Activated T-cell treated with anti-CD3 and anti-CD28 coated beads, Interleukin-2, amount 50 U/mL, for 4 hours (primary cell): ENCODE measurements around the gene DCTN4. TPM values are rescaled to one million over a fixed set of nuclear protein-coding genes. Genes with fewer than 3 reads are reported as not detected.
"Not testable (repeated sequence)": the region's sequence is repeated elsewhere in the genome, so short reads cannot be mapped to it uniquely, and the experiment has no call there.

ENCODE experiments used
- ATAC-seq, 2 donors: fragments of 200-7000 bp; cut with Tn5 transposase; one replicate each; pipeline ENCODE4 v1.10.0; 2021
- DNase-seq: peaks from one replicate; pipeline ENCODE4 v3.0.0-alpha.2; 2020
- H3K27me3 Mint-ChIP-seq: one replicate; pipeline ENCODE4 v1.8.0; 2021; ENCODE audit warnings: low read depth, mixed read lengths
- H3K36me3 Mint-ChIP-seq: one replicate; pipeline ENCODE4 v1.8.0; 2022; ENCODE audit warnings: mixed read lengths; ENCODE audit not compliant: insufficient read depth
- H3K4me1 Mint-ChIP-seq: one replicate; pipeline ENCODE4 v1.8.0; 2021; ENCODE audit warnings: low read depth, mixed read lengths
- H3K4me3 Mint-ChIP-seq: one replicate; pipeline ENCODE4 v1.8.0; 2021; ENCODE audit warnings: mild to moderate bottlenecking, moderate library complexity, mixed read lengths
- H3K9me3 Mint-ChIP-seq: one replicate; pipeline ENCODE4 v1.8.0; 2021; ENCODE audit warnings: mixed read lengths
- total RNA-seq, 3 donors: library from RNA; stranded (reverse); gene quantifications; one replicate each; pipeline ENCODE4 v1.2.1, GENCODE V29; 2021

The DCTN4 gene
- total RNA-seq, 3 donors from 2014 or later, result 35.9 to 42.2 (median 38.6) TPM

DNA sequence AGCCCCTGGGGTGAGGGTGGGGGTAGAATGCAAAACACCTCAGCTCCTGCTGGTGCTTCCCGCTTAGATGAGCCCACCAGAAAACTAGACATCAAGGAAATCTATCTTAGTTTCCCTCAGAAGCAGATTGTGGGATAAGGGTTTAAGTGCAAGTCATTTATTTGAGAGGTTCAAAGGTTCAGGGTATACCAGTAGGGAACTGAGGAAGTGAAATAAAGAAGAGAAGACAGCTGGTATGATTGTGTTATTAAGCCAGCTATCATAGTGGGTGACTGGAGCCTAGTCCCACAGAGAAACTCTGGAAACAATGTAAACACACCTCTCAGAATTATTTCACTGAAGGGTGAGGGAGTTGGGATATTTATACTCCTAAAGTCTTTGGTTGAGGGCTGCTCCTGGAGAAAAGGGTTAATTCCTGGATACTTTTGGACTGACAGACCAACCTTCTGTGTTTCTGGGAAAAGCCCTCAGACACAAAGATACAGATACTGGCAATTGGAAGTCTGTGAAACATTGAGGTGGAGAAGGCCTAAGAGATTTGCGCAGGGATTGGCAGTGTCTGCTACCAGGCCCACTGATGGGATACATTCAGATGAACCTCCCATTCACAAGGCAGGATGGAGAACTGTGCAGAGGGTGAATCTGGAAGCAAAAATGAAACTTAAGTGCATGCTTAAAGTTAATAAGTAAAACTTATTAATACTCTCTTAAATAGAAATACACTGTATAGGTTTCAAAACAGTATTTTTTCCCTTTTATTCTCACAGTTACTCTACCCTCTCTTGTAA lies 6.4 kb upstream of the DCTN4 start:
- DNase-seq (no peak), ATAC-seq (no peak)
- no peaks in the 10 kb centered on the region for H3K36me3 Mint-ChIP-seq
- no peaks in the 10 kb centered on the region for H3K27me3 Mint-ChIP-seq
- no peak overlapping the region for H3K4me3 Mint-ChIP-seq
- no peaks in the 10 kb centered on the region for H3K9me3 Mint-ChIP-seq
- H3K4me1 Mint-ChIP-seq, result no peaks in the 10 kb centered on the region

DNA sequence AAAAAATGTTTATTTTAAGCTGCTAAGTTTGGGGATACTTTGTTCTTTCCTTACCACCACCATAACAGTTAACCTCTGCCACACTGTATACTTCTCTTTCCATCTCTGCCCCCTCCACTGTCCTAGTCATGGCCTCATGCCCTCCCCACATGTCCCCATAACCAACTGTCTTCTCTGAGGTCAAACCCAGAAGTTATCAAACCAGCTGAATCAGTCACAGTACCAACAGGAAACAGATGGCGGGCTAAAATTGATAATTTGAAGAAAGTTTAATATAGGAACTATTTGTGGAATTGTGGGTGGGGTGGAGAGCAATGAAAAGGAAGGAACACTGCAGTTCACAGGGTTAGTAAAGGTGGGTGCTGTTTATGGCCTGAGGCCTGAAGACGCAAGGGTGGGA lies 5.7 kb upstream of the DCTN4 start:
- Mint-ChIP-seq H3K27me3 (no peaks in the 10 kb centered on the region), H3K36me3 (no peaks in the 10 kb centered on the region), H3K4me1 (no peaks in the 10 kb centered on the region), H3K4me3 (no peak overlapping the region), H3K9me3 (no peaks in the 10 kb centered on the region)
- DNase-seq (no peak), ATAC-seq (no peak)

DNA sequence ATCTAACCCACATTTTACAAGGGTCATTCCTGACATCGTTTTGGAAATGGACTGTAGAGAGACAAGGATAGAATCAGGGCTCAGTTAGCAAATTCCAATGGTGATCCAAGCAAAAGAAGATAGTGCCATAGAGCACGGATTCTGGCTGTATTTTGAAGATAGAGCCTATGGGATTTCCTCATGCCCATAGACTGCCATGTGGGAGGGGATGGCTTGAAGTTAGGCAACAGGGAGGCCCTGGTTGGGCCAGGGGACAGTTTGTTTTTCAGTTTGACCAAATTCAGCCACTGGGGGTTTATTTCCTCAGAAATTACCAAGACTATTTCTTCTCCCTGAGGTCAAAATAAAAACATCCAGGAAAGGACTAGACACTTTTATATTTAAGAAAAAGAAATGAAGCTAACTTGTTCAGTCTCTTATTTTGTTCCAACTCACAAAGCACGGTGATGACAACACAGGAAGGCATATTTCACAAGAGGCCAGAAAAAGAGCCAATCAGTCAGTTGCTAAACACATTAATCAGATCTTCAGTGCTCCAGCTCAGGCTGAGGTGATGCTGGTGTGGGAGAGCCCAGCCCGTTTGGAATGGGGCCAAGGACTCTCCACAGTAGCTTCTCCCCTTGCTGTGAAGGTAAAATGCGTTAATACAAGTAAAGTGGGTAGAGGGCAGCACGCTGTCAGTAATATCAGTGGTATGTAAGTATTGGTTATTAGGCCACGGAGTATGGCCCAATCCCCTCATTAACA lies 4.4 kb upstream of the DCTN4 start:
- Mint-ChIP-seq H3K4me3 (no peak overlapping the region), H3K4me1 (peaks cover 6% of the 10 kb centered on the region), H3K27me3 (no peaks in the 10 kb centered on the region), H3K36me3 (no peaks in the 10 kb centered on the region), H3K9me3 (no peaks in the 10 kb centered on the region)
- no peak for ATAC-seq
- no peak for DNase-seq

DNA sequence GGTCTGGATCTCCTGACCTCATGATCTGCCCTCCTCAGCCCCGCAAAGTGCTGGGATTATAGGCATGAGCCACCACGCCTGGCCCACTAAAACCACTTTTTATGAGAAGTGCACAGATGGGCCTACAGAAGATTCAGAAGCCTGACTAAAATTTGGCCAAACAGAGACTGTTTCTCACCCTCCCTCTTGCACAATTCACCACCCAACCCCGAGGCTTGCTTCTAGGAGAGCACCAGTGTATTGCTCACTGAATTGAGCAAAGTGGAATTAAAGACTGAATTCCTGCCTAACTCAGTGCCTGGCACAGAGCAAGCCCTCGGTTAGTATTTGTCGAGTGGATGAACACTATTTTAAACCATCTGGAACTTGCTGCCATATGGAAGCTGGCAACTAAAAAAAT lies 3.4 kb upstream of the DCTN4 start:
- Mint-ChIP-seq H3K4me1 (peaks cover 11% of the 10 kb centered on the region), H3K27me3 (no peaks in the 10 kb centered on the region), H3K4me3 (no peak overlapping the region), H3K9me3 (no peaks in the 10 kb centered on the region), H3K36me3 (peaks cover 1% of the 10 kb centered on the region)
- DNase-seq (no peak), ATAC-seq (no peak)

DNA sequence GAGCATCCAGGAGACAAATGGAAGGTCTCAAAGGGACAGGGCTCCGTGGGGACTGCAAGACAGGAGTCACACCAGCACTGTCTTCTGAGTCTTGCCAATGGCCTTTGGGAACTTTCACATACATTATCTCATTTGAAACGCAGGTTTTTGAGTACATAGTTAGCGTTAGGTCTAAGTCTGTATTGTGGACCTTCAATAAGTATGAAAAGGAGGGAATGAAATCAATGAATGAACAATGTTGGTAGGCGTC lies 442 bp upstream of the DCTN4 start:
- DNase-seq (no peak), ATAC-seq (no peak)
- Mint-ChIP-seq H3K36me3 (peaks cover 18% of the 10 kb centered on the region), H3K9me3 (no peaks in the 10 kb centered on the region), H3K4me1 (peaks cover 30% of the 10 kb centered on the region), H3K27me3 (no peaks in the 10 kb centered on the region), H3K4me3 (no peak overlapping the region)

GRCh38 chr5:150758203-150758530 lies 650 bp downstream of the DCTN4 start:
- Mint-ChIP-seq H3K4me1 (peaks cover 41% of the 10 kb centered on the region), H3K4me3 (no peak overlapping the region), H3K27me3 (no peaks in the 10 kb centered on the region), H3K9me3 (no peaks in the 10 kb centered on the region), H3K36me3 (peaks cover 27% of the 10 kb centered on the region)
- DNase-seq (no peak), ATAC-seq (peak; percentile 5 to 11)

DNA sequence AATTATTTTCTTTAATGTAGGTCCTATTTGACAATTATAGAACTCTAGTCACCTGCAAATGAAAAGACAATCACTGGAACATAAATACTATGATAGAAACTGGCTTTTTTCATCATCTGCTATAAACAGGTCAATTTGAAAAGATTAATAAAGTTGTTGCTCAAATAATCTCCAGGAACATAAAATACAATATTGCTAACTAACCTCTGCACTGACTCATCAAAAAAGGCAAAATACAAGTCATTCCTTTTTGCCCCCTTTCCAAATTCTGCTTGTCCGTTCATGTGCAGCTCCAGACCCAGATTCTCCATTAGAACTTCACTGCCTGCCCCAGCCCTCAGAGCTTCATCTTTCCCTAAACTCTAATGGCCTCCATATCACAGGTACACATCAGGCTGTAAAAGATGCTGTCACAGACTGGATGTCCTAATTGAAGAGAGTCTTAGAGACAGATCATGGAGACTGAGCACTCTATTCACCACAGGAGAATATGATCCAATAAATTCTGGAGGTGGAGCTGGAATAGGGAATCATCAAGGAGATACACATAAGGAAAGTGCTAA lies 1.6 kb downstream of the DCTN4 start:
- Mint-ChIP-seq H3K9me3 (no peaks in the 10 kb centered on the region), H3K4me3 (no peak overlapping the region), H3K4me1 (peaks cover 41% of the 10 kb centered on the region), H3K27me3 (no peaks in the 10 kb centered on the region), H3K36me3 (peaks cover 30% of the 10 kb centered on the region)
- DNase-seq, result no peak
- ATAC-seq, result no peak

- no peaks in the 10 kb centered on the region for H3K9me3 Mint-ChIP-seq
- peaks cover 48% of the 10 kb centered on the region for H3K36me3 Mint-ChIP-seq
- peaks cover 51% of the 10 kb centered on the region for H3K4me1 Mint-ChIP-seq
- no peak for DNase-seq
- ATAC-seq, result no peak
- H3K27me3 Mint-ChIP-seq, result no peaks in the 10 kb centered on the region
- H3K4me3 Mint-ChIP-seq, result no peak overlapping the region
These were observed 5.0 kb downstream of the DCTN4 start for GRCh38 chr5:150753863-150754262.

GRCh38 chr5:150753463-150753862 lies 5.4 kb downstream of the DCTN4 start:
- Mint-ChIP-seq H3K9me3 (no peaks in the 10 kb centered on the region), H3K4me1 (peaks cover 51% of the 10 kb centered on the region)
- DNase-seq, result no peak

GRCh38 chr5:150751096-150751891 lies 7.5 kb downstream of the DCTN4 start:
- no peak overlapping the region for H3K4me3 Mint-ChIP-seq
- no peaks in the 10 kb centered on the region for H3K9me3 Mint-ChIP-seq
- H3K27me3 Mint-ChIP-seq, result no peaks in the 10 kb centered on the region
- no peak for ATAC-seq
- peaks cover 46% of the 10 kb centered on the region for H3K36me3 Mint-ChIP-seq
- DNase-seq, result no peak
- H3K4me1 Mint-ChIP-seq, result peaks cover 46% of the 10 kb centered on the region

More at GRCh38 chr5:150753463-150753862, 5.4 kb downstream of the DCTN4 start:
- ATAC-seq, result no peak
- Mint-ChIP-seq H3K4me3 (no peak overlapping the region), H3K27me3 (no peaks in the 10 kb centered on the region), H3K36me3 (peaks cover 49% of the 10 kb centered on the region)

DNA sequence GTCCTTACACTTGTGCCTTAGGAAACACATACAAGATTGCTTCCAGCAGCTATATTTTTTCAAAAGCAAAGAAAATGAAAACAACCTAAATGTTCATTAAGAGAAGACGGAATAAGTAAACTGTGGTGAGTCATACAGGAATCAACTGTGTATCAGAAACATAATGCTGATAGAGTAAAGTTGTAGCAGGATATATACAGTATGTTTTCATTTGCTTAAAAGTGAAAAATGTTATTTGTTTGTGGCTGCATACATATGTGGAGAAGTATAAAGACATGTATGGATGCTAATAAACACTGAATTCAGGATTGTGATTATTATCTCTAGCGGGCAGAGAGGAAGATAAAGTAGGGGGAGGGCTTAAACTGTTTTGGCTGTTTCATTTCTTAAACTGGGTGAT lies 8.3 kb downstream of the DCTN4 start:
- Mint-ChIP-seq H3K4me1 (peaks cover 45% of the 10 kb centered on the region), H3K9me3 (no peaks in the 10 kb centered on the region), H3K36me3 (peaks cover 48% of the 10 kb centered on the region), H3K27me3 (no peaks in the 10 kb centered on the region), H3K4me3 (no peak overlapping the region)
- DNase-seq (no peak), ATAC-seq (no peak)

- not testable (repeated sequence) for DNase-seq, H3K9me3 Mint-ChIP-seq, H3K27me3 Mint-ChIP-seq, H3K4me3 Mint-ChIP-seq, ATAC-seq
- Mint-ChIP-seq H3K4me1 (peaks cover 67% of the 10 kb centered on the region), H3K36me3 (peaks cover 38% of the 10 kb centered on the region)
These were observed 15.7 kb downstream of the DCTN4 start for GRCh38 chr5:150743142-150743488.

DNA sequence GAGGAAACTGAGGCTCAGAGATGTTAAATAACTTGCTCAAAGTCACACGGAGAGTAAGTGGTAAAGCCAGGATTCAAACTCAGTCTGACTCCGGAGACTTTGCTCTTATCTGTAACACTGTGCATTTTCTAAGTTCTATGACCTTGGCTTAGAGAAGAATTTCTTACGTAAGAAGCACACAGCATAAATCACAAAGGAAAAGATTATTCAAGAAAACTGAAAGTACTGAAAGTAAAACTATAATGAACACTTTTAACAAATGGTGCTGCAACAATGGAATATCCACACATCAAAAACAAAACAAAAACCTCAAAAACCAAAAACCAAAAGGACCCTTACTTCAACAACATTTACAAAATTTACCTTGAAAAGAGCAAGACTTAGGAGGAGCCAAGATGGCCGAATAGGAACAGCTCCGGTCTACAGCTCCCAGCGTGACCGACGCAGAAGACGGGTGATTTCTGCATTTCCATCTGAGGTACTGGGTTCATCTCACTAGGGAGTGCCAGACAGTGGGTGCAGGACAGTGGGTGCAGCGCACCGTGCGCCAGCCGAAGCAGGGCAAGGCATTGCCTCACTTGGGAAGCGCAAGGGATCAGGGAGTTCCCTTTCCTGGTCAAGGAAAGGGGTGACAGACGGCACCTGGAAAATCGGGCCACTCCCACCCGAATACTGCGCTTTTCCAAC lies 16.2 kb downstream of the DCTN4 start:
- peak overlapping the region; percentile 49 for H3K4me3 Mint-ChIP-seq
- not testable (repeated sequence) for DNase-seq, H3K9me3 Mint-ChIP-seq, H3K27me3 Mint-ChIP-seq
- peaks cover 40% of the 10 kb centered on the region for H3K36me3 Mint-ChIP-seq
- H3K4me1 Mint-ChIP-seq, result peaks cover 72% of the 10 kb centered on the region
- peak; percentile 79 for ATAC-seq

- ATAC-seq, result no peak
- DNase-seq, result no peak
- Mint-ChIP-seq H3K27me3 (no peaks in the 10 kb centered on the region), H3K36me3 (peaks cover 54% of the 10 kb centered on the region), H3K4me1 (peaks cover 77% of the 10 kb centered on the region), H3K9me3 (peaks cover 9% of the 10 kb centered on the region), H3K4me3 (no peak overlapping the region)
These were observed 17.8 kb downstream of the DCTN4 start for GRCh38 chr5:150740992-150741391.
